ENCODE data around the gene URM1.

Gene URM1

GRCh38 chr9:128388150-128388549 lies 17.0 kb downstream of the URM1 start:
- DNase-seq: no peak

GRCh38 chr9:128389395-128390149 lies 18.4 kb downstream of the URM1 start:
- no peak for DNase-seq

- no peak for DNase-seq
Measured at GRCh38 chr9:128390150-128390812, 19.1 kb downstream of the URM1 start.

GRCh38 chr9:128390813-128391711 lies 19.9 kb downstream of the URM1 start:
- DNase-seq: no peak

- DNase-seq: no peak
Measured at GRCh38 chr9:128391956-128392301, 20.8 kb downstream of the URM1 start.

- DNase-seq: no peak
Measured at GRCh38 chr9:128392302-128393144, 21.3 kb downstream of the URM1 start.

- no peak for DNase-seq
Measured at GRCh38 chr9:128393145-128393775, 22.1 kb downstream of the URM1 start.

- DNase-seq: no peak
Measured at GRCh38 chr9:128393970-128394369, 22.8 kb downstream of the URM1 start.

GRCh38 chr9:128394379-128395168 lies 23.4 kb downstream of the URM1 start:
- DNase-seq: no peak

GRCh38 chr9:128396970-128397613 lies 25.9 kb downstream of the URM1 start:
- no peak for DNase-seq

GRCh38 chr9:128397831-128398230 lies 26.7 kb downstream of the URM1 start:
- no peak for DNase-seq

GRCh38 chr9:128399861-128400260 lies 28.7 kb downstream of the URM1 start:
- DNase-seq: no peak

GRCh38 chr9:128404560-128404959 lies 33.4 kb downstream of the URM1 start:
- DNase-seq: no peak

- DNase-seq: no peak
Measured at GRCh38 chr9:128405077-128405779, 34.1 kb downstream of the URM1 start.

- DNase-seq: no peak
Measured at GRCh38 chr9:128405780-128406171, 34.6 kb downstream of the URM1 start.

- no peak for DNase-seq
Measured at GRCh38 chr9:128406848-128407391, 35.7 kb downstream of the URM1 start.

- DNase-seq: no peak
Measured at GRCh38 chr9:128408963-128409431, 37.8 kb downstream of the URM1 start.

GRCh38 chr9:128409450-128409849 lies 38.3 kb downstream of the URM1 start:
- DNase-seq: no peak

- DNase-seq: no peak
Measured at GRCh38 chr9:128409978-128410377, 38.8 kb downstream of the URM1 start.
